GM23338 (cell line): Measurements from ENCODE around the gene ZNF536.
"Not testable (repeated sequence)": the region's sequence is repeated elsewhere in the genome, so short reads cannot be mapped to it uniquely, and the experiment has no call there.

Source experiments
- CTCF ChIP-seq, 2 experiments: fragments of 200-600 bp in 1 of 2; sonication (generic) in 1 of 2; conservative IDR thresholded peaks; 2 replicates each; pipeline versions ENCODE4 v1.5.1 to v1.6.1; 2016 to 2017; ENCODE audit warnings: antibody characterized with exemption in 2 of 2, low read depth in 2 of 2, mild to moderate bottlenecking in 2 of 2, moderate library complexity in 1 of 2
- EZH2 ChIP-seq: fragments of 200-600 bp; sonication (generic); IDR thresholded peaks from one replicate; pipeline ENCODE4 v1.8.0; 2017; ENCODE audit warnings: antibody characterized with exemption, mild to moderate bottlenecking, low read depth; ENCODE audit not compliant: unreplicated experiment
- JUNB ChIP-seq: IDR thresholded peaks from one replicate; pipeline ENCODE4 v1.6.1; 2016; ENCODE audit warnings: antibody characterized with exemption; ENCODE audit not compliant: unreplicated experiment
- POLR2AphosphoS5 ChIP-seq: IDR thresholded peaks from 2 replicates; pipeline ENCODE4 v1.6.1; 2016; ENCODE audit warnings: antibody characterized with exemption, low read depth

- TF ChIP-seq EZH2; POLR2AphosphoS5; CTCF (conservative IDR thresholded peaks at IDR 0.05; ENCODE audit: low read depth in 2 of 2); JUNB: not testable (repeated sequence)
These were observed 73.9 kb downstream of the ZNF536 start for GRCh38 chr19:30446120-30446519.
